Astrocyte (in vitro differentiated cells and primary cell): ENCODE results near the gene TNNT3.

ENCODE experiments used
- EZH2 ChIP-seq: IDR thresholded peaks from 2 replicates; pipeline ENCODE4 v1.6.1; 2012; ENCODE audit warnings: mild to moderate bottlenecking, low read length, inconsistent platforms; ENCODE audit not compliant: insufficient read depth
- TF ChIP-seq, protein P1 (sequence below): IDR thresholded peaks from 2 replicates; pipeline ENCODE4 v1.5.1; 2011; ENCODE audit warnings: low read depth, mild to moderate bottlenecking, inconsistent platforms, low read length, moderate library complexity; ENCODE audit not compliant: insufficient read depth

DNA sequence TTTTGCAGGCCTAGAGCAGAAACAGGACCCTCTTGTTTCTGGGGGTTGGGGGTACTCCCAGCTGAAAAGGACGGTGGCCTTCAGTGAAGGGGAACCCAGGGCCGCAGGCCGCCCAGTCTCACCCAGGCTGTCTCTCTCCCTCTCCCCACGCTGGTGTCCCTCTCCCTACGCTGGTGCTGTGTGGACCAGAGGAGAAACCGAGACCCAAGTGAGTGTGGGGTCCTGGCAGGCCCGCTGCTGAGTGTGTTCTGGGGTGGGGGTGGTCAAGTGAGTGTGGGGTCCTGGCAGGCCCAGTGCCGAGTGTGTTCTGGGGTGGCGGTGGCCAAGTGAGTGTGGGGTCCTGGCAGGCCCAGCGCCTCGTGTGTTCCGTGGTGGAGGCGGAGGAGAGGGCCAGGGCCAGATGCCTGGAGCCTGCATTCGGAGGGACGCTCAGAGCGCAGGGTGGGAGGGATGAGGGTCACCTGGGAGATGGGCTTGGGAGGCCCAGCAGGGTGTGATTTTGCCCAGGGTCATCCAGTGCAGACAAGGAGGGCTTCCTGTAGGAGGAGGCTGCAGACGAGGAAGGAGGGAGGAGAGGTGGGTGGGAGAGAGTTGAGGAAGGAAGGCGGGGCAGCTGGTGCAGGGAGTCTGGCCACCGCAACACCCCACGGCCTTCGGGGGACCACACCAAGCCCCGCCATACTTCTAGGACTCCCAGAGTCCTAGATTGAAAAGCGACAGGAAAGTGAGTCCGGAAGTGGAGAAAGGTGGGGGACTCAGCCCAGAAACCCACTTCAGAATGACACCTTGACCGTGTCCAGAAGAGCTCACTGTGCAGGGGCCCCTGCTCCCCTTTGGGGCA, 10.3 kb downstream of the TNNT3 start:
- TF ChIP-seq EZH2, result no peak
- TF ChIP-seq, protein P1, sequence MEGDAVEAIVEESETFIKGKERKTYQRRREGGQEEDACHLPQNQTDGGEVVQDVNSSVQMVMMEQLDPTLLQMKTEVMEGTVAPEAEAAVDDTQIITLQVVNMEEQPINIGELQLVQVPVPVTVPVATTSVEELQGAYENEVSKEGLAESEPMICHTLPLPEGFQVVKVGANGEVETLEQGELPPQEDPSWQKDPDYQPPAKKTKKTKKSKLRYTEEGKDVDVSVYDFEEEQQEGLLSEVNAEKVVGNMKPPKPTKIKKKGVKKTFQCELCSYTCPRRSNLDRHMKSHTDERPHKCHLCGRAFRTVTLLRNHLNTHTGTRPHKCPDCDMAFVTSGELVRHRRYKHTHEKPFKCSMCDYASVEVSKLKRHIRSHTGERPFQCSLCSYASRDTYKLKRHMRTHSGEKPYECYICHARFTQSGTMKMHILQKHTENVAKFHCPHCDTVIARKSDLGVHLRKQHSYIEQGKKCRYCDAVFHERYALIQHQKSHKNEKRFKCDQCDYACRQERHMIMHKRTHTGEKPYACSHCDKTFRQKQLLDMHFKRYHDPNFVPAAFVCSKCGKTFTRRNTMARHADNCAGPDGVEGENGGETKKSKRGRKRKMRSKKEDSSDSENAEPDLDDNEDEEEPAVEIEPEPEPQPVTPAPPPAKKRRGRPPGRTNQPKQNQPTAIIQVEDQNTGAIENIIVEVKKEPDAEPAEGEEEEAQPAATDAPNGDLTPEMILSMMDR, result no peak
